Measurements from ENCODE around the gene THSD7B.

Gene THSD7B

GRCh38 chr2:137180012-137180411 is 414.7 kb downstream of the THSD7B start:
- TF ChIP-seq ZNF274 (IDR thresholded peaks at IDR 0.05; ENCODE audit: low read depth, low read length) (no peak), SUZ12 (IDR thresholded peaks at IDR 0.05; ENCODE audit: extremely low read depth, insufficient read depth, insufficient read length) (no peak), YY1 (IDR thresholded peaks at IDR 0.05; ENCODE audit: insufficient read depth, insufficient read length) (no peak)

GRCh38 chr2:137181370-137181769 is 416.0 kb downstream of the THSD7B start:
- H3K36me3 ChIP-seq (ENCODE audit: insufficient read depth, insufficient read length, low read length): no peaks in the 10 kb centered on the region
- H3K9ac ChIP-seq (ENCODE audit: insufficient read length, low read depth): no peak overlapping the region
- no peaks in the 10 kb centered on the region for H3K4me1 ChIP-seq (ENCODE audit: insufficient read depth, insufficient read length)
- no peak for DNase-seq (ENCODE audit: low read depth, low spot score)
- no peak overlapping the region for H3K4me3 ChIP-seq (ENCODE audit: insufficient read length, low read depth)
- no peaks in the 10 kb centered on the region for H3K27me3 ChIP-seq (ENCODE audit: insufficient read depth, insufficient read length)
- TF ChIP-seq ZNF274 (IDR thresholded peaks at IDR 0.05; ENCODE audit: low read depth, low read length) (no peak), SUZ12 (IDR thresholded peaks at IDR 0.05; ENCODE audit: extremely low read depth, insufficient read depth, insufficient read length) (no peak), YY1 (IDR thresholded peaks at IDR 0.05; ENCODE audit: insufficient read depth, insufficient read length) (no peak)
- peaks cover 6% of the 10 kb centered on the region; the same call in 1 of the 2 replicates for H3K9me3 ChIP-seq (ENCODE audit: insufficient read depth, low read length)

More at GRCh38 chr2:137180012-137180411, 414.7 kb downstream of the THSD7B start:
- no peaks in the 10 kb centered on the region for H3K36me3 ChIP-seq (ENCODE audit: insufficient read depth, insufficient read length, low read length)
- no peak for DNase-seq (ENCODE audit: low read depth, low spot score)
- H3K9me3 ChIP-seq (ENCODE audit: insufficient read depth, low read length): no peaks in the 10 kb centered on the region
- H3K4me1 ChIP-seq (ENCODE audit: insufficient read depth, insufficient read length): no peaks in the 10 kb centered on the region
- H3K27me3 ChIP-seq (ENCODE audit: insufficient read depth, insufficient read length): no peaks in the 10 kb centered on the region
- no peak overlapping the region for H3K9ac ChIP-seq (ENCODE audit: insufficient read length, low read depth)
- no peak overlapping the region for H3K4me3 ChIP-seq (ENCODE audit: insufficient read length, low read depth)

- Histone ChIP-seq H3K9me3 (ENCODE audit: insufficient read depth, low read length) (peaks cover 6% of the 10 kb centered on the region; the same call in 1 of the 2 replicates), H3K4me3 (ENCODE audit: insufficient read length, low read depth) (no peak overlapping the region), H3K36me3 (ENCODE audit: insufficient read depth, insufficient read length, low read length) (no peaks in the 10 kb centered on the region), H3K9ac (ENCODE audit: insufficient read length, low read depth) (no peak overlapping the region), H3K4me1 (ENCODE audit: insufficient read depth, insufficient read length) (no peaks in the 10 kb centered on the region), H3K27me3 (ENCODE audit: insufficient read depth, insufficient read length) (no peaks in the 10 kb centered on the region)
- no peak for TF ChIP-seq YY1 (IDR thresholded peaks at IDR 0.05; ENCODE audit: insufficient read depth, insufficient read length)
- no peak for TF ChIP-seq ZNF274 (IDR thresholded peaks at IDR 0.05; ENCODE audit: low read depth, low read length)
- no peak for TF ChIP-seq SUZ12 (IDR thresholded peaks at IDR 0.05; ENCODE audit: extremely low read depth, insufficient read depth, insufficient read length)
- DNase-seq (ENCODE audit: low read depth, low spot score): no peak
These were observed 416.7 kb downstream of the THSD7B start for GRCh38 chr2:137182071-137182470.

- no peaks in the 10 kb centered on the region for H3K27me3 ChIP-seq (ENCODE audit: insufficient read depth, insufficient read length)
- no peak overlapping the region for H3K9ac ChIP-seq (ENCODE audit: insufficient read length, low read depth)
- H3K4me1 ChIP-seq (ENCODE audit: insufficient read depth, insufficient read length): no peaks in the 10 kb centered on the region
- DNase-seq (ENCODE audit: low read depth, low spot score): no peak
- H3K36me3 ChIP-seq (ENCODE audit: insufficient read depth, insufficient read length, low read length): no peaks in the 10 kb centered on the region
- TF ChIP-seq ZNF274 (IDR thresholded peaks at IDR 0.05; ENCODE audit: low read depth, low read length): no peak
- TF ChIP-seq SUZ12 (IDR thresholded peaks at IDR 0.05; ENCODE audit: extremely low read depth, insufficient read depth, insufficient read length): no peak
- TF ChIP-seq YY1 (IDR thresholded peaks at IDR 0.05; ENCODE audit: insufficient read depth, insufficient read length): no peak
- H3K9me3 ChIP-seq (ENCODE audit: insufficient read depth, low read length): peaks cover 6% of the 10 kb centered on the region; the same call in 1 of the 2 replicates
- H3K4me3 ChIP-seq (ENCODE audit: insufficient read length, low read depth): no peak overlapping the region
These were observed 418.0 kb downstream of the THSD7B start for GRCh38 chr2:137183206-137183898.

GRCh38 chr2:137185378-137186078 is 420.2 kb downstream of the THSD7B start:
- Histone ChIP-seq H3K27me3 (ENCODE audit: insufficient read depth, insufficient read length) (no peaks in the 10 kb centered on the region), H3K4me1 (ENCODE audit: insufficient read depth, insufficient read length) (no peaks in the 10 kb centered on the region), H3K9me3 (ENCODE audit: insufficient read depth, low read length) (peaks cover 6% of the 10 kb centered on the region; the same call in 1 of the 2 replicates), H3K9ac (ENCODE audit: insufficient read length, low read depth) (no peak overlapping the region), H3K4me3 (ENCODE audit: insufficient read length, low read depth) (no peak overlapping the region), H3K36me3 (ENCODE audit: insufficient read depth, insufficient read length, low read length) (no peaks in the 10 kb centered on the region)
- DNase-seq (ENCODE audit: low read depth, low spot score): no peak
- TF ChIP-seq YY1 (IDR thresholded peaks at IDR 0.05; ENCODE audit: insufficient read depth, insufficient read length) (no peak), ZNF274 (IDR thresholded peaks at IDR 0.05; ENCODE audit: low read depth, low read length) (no peak), SUZ12 (IDR thresholded peaks at IDR 0.05; ENCODE audit: extremely low read depth, insufficient read depth, insufficient read length) (no peak)

- no peaks in the 10 kb centered on the region for H3K4me1 ChIP-seq (ENCODE audit: insufficient read depth, insufficient read length)
- H3K27me3 ChIP-seq (ENCODE audit: insufficient read depth, insufficient read length): no peaks in the 10 kb centered on the region
- TF ChIP-seq SUZ12 (IDR thresholded peaks at IDR 0.05; ENCODE audit: extremely low read depth, insufficient read depth, insufficient read length) (no peak), ZNF274 (IDR thresholded peaks at IDR 0.05; ENCODE audit: low read depth, low read length) (no peak), YY1 (IDR thresholded peaks at IDR 0.05; ENCODE audit: insufficient read depth, insufficient read length) (no peak)
- no peaks in the 10 kb centered on the region for H3K36me3 ChIP-seq (ENCODE audit: insufficient read depth, insufficient read length, low read length)
- no peak overlapping the region for H3K4me3 ChIP-seq (ENCODE audit: insufficient read length, low read depth)
- H3K9ac ChIP-seq (ENCODE audit: insufficient read length, low read depth): no peak overlapping the region
- no peak for DNase-seq (ENCODE audit: low read depth, low spot score)
- peaks cover 6% of the 10 kb centered on the region; the same call in 1 of the 2 replicates for H3K9me3 ChIP-seq (ENCODE audit: insufficient read depth, low read length)
These were observed 421.9 kb downstream of the THSD7B start for GRCh38 chr2:137187216-137187615.
